GM12873 (cell line): Measurements from ENCODE around the gene TTC29.

ENCODE experiments used
- TF ChIP-seq, protein P1 (sequence below): IDR thresholded peaks from 2 replicates; pipeline ENCODE4 v1.5.1; 2012; ENCODE audit warnings: low read depth, mild to moderate bottlenecking, moderate library complexity, low read length, control low read depth; ENCODE audit not compliant: insufficient read depth; ENCODE audit errors: missing control alignments

The TTC29 gene

DNA sequence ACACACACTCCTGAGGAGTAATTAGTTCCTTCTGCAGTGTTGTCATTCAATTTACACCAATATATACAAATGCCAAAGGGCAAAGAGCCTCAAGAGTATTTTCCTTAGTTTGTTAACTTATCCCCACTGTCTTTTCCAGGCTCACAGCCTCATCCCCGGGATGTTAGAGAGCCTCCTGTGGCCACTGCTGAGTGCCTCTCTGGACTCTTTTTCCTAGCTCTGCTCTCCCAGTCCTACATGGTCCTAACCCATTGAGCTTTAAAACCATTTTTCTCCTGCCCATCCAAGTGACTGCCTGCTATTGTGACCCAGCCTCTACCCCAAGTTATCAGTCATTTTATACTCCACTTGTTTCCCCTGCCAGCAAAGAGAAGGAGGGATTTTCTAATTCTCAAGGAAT, 23.5 kb upstream of the TTC29 start:
- TF ChIP-seq, protein P1, sequence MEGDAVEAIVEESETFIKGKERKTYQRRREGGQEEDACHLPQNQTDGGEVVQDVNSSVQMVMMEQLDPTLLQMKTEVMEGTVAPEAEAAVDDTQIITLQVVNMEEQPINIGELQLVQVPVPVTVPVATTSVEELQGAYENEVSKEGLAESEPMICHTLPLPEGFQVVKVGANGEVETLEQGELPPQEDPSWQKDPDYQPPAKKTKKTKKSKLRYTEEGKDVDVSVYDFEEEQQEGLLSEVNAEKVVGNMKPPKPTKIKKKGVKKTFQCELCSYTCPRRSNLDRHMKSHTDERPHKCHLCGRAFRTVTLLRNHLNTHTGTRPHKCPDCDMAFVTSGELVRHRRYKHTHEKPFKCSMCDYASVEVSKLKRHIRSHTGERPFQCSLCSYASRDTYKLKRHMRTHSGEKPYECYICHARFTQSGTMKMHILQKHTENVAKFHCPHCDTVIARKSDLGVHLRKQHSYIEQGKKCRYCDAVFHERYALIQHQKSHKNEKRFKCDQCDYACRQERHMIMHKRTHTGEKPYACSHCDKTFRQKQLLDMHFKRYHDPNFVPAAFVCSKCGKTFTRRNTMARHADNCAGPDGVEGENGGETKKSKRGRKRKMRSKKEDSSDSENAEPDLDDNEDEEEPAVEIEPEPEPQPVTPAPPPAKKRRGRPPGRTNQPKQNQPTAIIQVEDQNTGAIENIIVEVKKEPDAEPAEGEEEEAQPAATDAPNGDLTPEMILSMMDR: no peak

DNA sequence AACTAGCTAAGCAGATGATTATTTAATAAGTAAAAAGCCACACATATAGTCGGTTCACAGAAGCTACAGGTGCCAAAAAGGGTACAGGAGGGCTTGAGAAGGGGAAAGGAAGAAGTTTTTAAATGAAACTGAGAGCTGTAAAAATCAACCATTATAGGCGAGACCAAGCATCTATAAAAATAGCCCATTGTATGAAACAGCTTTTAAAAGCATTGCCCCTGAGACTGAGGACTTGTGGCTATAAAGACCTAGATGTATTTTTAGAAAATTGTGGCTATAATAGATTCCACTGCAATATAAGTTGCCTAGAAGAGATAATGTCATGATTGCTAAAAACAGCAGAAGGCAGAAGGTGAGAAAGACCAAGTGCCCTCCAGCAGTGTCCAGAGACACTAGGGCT, 15.0 kb upstream of the TTC29 start:
- TF ChIP-seq, protein P1: no peak

DNA sequence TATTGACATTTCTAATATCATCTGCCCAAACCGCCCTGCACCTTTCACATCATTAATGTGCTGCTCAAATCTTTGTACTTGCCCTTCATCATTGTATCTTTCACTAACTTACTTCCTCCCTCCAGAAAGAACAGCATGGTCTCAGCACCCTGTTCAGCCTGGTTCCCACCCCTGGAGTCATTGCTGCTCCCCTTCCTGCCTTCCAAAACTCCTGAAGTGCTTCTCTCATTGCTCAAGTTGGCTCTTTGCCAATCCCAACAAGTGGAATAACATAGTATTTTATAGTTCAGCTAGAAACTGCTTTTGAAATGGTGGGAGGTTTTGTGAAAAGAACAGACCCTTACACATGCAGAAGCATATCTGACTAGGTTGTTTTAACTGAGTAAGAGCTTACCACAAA, 14.0 kb upstream of the TTC29 start:
- TF ChIP-seq, protein P1: no peak

DNA sequence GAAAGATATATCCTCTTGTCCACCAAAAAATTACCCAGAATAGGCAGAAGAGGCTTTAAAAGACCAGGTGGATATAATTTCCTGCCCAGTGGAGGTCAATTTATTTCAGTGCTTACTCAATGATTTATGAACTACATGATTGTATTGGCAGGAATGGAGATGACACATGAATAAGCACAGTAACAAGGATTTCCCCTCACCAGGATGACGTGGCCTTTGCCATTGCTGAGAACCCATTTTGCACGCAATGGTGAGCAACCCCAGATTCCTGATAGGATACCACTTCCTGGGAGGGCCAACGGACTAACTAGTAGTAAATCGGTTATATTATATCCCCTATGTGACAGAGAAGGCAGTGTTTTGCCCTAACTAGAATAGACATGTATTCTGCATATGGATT, 11.6 kb upstream of the TTC29 start:
- TF ChIP-seq, protein P1: no peak

DNA sequence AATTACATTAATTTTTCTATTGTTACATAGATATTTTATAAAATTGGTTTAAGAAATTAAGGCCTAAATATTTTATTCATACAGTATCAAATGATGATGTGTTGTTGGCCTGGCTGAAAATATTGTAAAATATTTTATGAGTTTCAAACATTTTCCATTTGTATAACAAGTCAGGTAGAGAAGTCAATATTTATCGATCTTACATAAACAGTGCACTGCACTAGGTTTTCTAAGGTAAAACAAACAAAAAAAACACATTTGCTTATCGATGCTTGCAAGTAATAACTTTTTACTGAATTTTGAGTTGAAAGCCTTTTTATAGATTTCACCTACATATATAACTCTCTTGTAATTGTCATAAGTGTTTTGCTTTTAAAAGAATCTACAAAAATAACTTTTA, 7.2 kb upstream of the TTC29 start:
- TF ChIP-seq, protein P1: no peak

DNA sequence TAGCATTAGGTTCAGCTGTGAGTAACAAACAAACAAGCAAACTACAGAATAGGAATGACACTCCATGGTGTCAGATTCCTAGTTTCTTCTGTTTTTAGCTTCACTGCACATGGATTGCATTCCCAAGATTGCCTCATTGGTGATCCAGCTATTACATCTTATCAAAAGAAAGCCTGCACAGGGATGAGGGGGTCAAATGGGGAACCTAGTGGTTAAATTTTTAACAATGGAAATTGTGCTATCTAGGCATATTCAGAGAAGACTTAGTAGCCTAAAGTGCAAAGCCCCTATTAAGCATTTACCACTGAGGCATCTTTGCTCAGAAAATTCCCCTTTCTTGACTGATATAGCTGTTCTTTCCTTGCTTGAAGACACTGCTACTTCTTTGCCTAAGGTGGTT, 3.9 kb upstream of the TTC29 start:
- TF ChIP-seq, protein P1: no peak

DNA sequence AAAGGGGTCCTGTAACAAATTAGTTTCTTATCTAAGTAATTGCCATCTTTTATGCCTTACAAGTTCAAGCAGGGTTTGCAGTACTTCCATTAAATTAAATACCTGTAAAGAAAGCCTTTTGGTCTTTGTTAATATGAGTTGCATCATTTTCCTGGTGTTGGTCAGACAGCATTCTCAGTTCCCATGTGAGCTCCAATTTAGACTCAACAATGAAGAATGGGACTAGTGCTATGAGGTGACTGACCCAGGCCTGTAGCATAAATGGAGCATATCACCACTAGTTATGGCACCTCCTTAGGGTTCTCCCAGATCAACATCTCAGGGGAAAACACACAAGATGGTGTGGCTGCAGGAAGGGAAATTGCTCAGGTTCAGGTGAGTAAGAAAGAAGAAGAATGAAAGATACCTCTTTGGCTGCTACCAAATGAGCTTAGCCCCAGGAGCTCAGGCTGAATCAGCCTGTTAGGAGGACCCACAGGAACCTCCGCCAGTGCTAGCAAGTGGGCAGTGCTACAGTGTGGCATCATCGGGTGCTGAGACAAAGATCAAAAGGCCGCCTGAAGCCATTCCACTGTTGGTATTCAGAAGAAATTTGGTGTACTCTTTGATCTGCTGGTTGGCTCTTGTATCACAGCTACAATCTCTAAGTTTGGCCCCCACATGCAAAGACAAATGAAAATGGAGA, 1.8 kb downstream of the TTC29 start:
- TF ChIP-seq, protein P1: no peak
